Breast epithelium (tissue), 4 donors: ENCODE data around the gene DNAJC21. TPM values are rescaled to one million over a fixed set of nuclear protein-coding genes. Genes with fewer than 3 reads are reported as not detected.

Experiments
- DNase-seq, 2 donors: peaks; one replicate each; pipeline ENCODE4 v3.0.0-alpha.2; 2019; ENCODE audit warnings: low spot score in 2 of 2
- H3K27ac ChIP-seq, 2 donors: fragments of 200-600 bp; sonication (generic) in 1 of 2; one replicate each; pipeline ENCODE4 v1.5.1; 2016 to 2019; ENCODE audit warnings: mild to moderate bottlenecking in 1 of 2
- H3K27me3 ChIP-seq, 2 donors: fragments of 200-600 bp; sonication (generic) in 1 of 2; one replicate each; pipeline versions ENCODE4 v1.5.1 to v1.6.0; 2017 to 2019; ENCODE audit warnings: control low read depth in 1 of 2, mild to moderate bottlenecking in 1 of 2
- H3K36me3 ChIP-seq: fragments of 200-600 bp; one replicate; pipeline ENCODE4 v1.5.1; 2019
- H3K4me1 ChIP-seq, 2 donors: fragments of 200-600 bp; sonication (generic); one replicate each; pipeline ENCODE4 v1.5.1; 2016 to 2019; ENCODE audit warnings: control low read depth in 1 of 2
- H3K4me3 ChIP-seq, 3 donors: fragments of 200-600 bp; sonication (generic); 1 replicate in 2 of 3; 2 replicates in 1 of 3; pipeline ENCODE4 v1.5.1; 2016 to 2019; ENCODE audit warnings: mild to moderate bottlenecking in 3 of 3, moderate library complexity in 2 of 3
- H3K9me3 ChIP-seq, 2 donors: fragments of 200-600 bp; sonication (generic) in 1 of 2; one replicate each; pipeline ENCODE4 v1.5.1; 2016 to 2019; ENCODE audit warnings: control low read depth in 1 of 2
- CTCF ChIP-seq, 3 donors: fragments of 450-650 bp; IDR thresholded peaks; one replicate each; pipeline ENCODE4 v1.5.1; 2016 to 2017; ENCODE audit warnings: antibody characterized with exemption in 3 of 3, mild to moderate bottlenecking in 3 of 3, moderate library complexity in 3 of 3
- POLR2A ChIP-seq: fragments of 450-650 bp; IDR thresholded peaks from one replicate; pipeline ENCODE4 v1.6.1; 2016; ENCODE audit warnings: antibody characterized with exemption, mild to moderate bottlenecking, moderate library complexity
- POLR2AphosphoS5 ChIP-seq, 3 donors: sonication (generic); formaldehyde crosslinking; IDR thresholded peaks; one replicate each; pipeline ENCODE4 v1.6.1; 2017; ENCODE audit warnings: antibody characterized with exemption in 3 of 3
- intact Hi-C: fragments of 100-400 bp; cut with DNase I; formaldehyde crosslinking; loops from one replicate; pipeline ENCODE4 v1.15.1; 2023; ENCODE audit warnings: low total_unique reads
- total RNA-seq, 3 donors: library from RNA; depleted of rRNA; stranded (reverse); fragments of >200 nt; gene quantifications; one replicate each; pipeline ENCODE4 v1.1.0, GENCODE V29; 2016

DNAJC21 gene
- total RNA-seq, 3 donors from 2014 or later = 33.8 to 39.8 (median 36.9) TPM

GRCh38 chr5:34991486-34992238 is 62.3 kb downstream of the DNAJC21 start:
- intact Hi-C loops = no loop called here
- Histone ChIP-seq H3K4me3 (no peak overlapping the region), H3K36me3 (no peaks in the 10 kb centered on the region), H3K4me1 (no peaks in the 10 kb centered on the region), H3K9me3 (peaks cover 0 to 11% of the 10 kb centered on the region in 2 donors), H3K27ac (no peak overlapping the region), H3K27me3 (no peaks in the 10 kb centered on the region)
- TF ChIP-seq POLR2AphosphoS5 (IDR thresholded peaks at IDR 0.05) = no peak
- TF ChIP-seq CTCF (IDR thresholded peaks at IDR 0.05) = no peak
- TF ChIP-seq POLR2A = no peak
- no peak for DNase-seq

- H3K4me1 ChIP-seq = no peaks in the 10 kb centered on the region
- no peak for TF ChIP-seq POLR2AphosphoS5 (IDR thresholded peaks at IDR 0.05)
- no peak for TF ChIP-seq CTCF (IDR thresholded peaks at IDR 0.05)
- TF ChIP-seq POLR2A = no peak
- DNase-seq = no peak
Observed at GRCh38 chr5:34993951-34994350, 64.6 kb downstream of the DNAJC21 start.

GRCh38 chr5:34996261-34996660 is 66.9 kb downstream of the DNAJC21 start:
- Histone ChIP-seq H3K4me1 (no peaks in the 10 kb centered on the region), H3K9me3 (no peaks in the 10 kb centered on the region), H3K4me3 (no peak overlapping the region), H3K27ac (no peak overlapping the region), H3K27me3 (no peaks in the 10 kb centered on the region), H3K36me3 (no peaks in the 10 kb centered on the region)
- TF ChIP-seq CTCF (IDR thresholded peaks at IDR 0.05) (no peak), POLR2AphosphoS5 (IDR thresholded peaks at IDR 0.05) (no peak), POLR2A (no peak)
- DNase-seq = no peak
- intact Hi-C loops = no loop called here

More at GRCh38 chr5:34993951-34994350, 64.6 kb downstream of the DNAJC21 start:
- Histone ChIP-seq H3K27me3 (no peaks in the 10 kb centered on the region), H3K4me3 (no peak overlapping the region), H3K27ac (no peak overlapping the region), H3K9me3 (no peaks in the 10 kb centered on the region), H3K36me3 (no peaks in the 10 kb centered on the region)
- intact Hi-C loops = no loop called here

- Histone ChIP-seq H3K4me3 (no peak overlapping the region), H3K27me3 (no peaks in the 10 kb centered on the region), H3K27ac (no peak overlapping the region), H3K4me1 (no peaks in the 10 kb centered on the region), H3K9me3 (no peaks in the 10 kb centered on the region), H3K36me3 (no peaks in the 10 kb centered on the region)
- intact Hi-C loops = no loop called here
- DNase-seq = no peak
- TF ChIP-seq POLR2AphosphoS5 (IDR thresholded peaks at IDR 0.05) (no peak), CTCF (IDR thresholded peaks at IDR 0.05) (no peak), POLR2A (no peak)
Observed at GRCh38 chr5:34998058-34998789, 68.9 kb downstream of the DNAJC21 start.

GRCh38 chr5:35001842-35002241 is 72.5 kb downstream of the DNAJC21 start:
- Histone ChIP-seq H3K4me1 (no peaks in the 10 kb centered on the region), H3K27me3 (no peaks in the 10 kb centered on the region), H3K4me3 (no peak overlapping the region), H3K27ac (no peak overlapping the region), H3K36me3 (no peaks in the 10 kb centered on the region), H3K9me3 (no peaks in the 10 kb centered on the region)
- DNase-seq = no peak
- TF ChIP-seq POLR2A = no peak
- TF ChIP-seq CTCF (IDR thresholded peaks at IDR 0.05) = no peak
- no peak for TF ChIP-seq POLR2AphosphoS5 (IDR thresholded peaks at IDR 0.05)
- intact Hi-C loops = no loop called here
